ENCODE data around the gene IL25.

DNA sequence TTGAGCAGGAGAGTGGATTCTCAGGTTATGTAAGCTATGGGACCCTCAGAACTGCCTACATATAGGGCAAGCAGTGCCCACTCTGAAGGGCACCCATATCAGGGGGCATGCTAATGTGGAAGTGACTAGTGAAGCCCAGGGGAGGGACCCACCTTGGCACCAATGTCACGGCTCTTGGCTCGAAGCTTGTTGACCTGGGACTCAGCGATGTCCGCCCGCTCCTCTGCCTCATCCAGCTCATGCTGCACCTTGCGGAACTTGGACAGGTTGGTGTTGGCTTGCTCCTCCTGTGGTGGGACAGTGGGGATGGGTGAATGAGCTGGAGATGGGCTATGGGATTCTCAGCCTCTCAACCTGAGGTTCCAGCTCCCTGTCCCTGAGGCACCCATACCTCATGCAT, 9.7 kb downstream of the IL25 start:
- TF ChIP-seq, protein P1, sequence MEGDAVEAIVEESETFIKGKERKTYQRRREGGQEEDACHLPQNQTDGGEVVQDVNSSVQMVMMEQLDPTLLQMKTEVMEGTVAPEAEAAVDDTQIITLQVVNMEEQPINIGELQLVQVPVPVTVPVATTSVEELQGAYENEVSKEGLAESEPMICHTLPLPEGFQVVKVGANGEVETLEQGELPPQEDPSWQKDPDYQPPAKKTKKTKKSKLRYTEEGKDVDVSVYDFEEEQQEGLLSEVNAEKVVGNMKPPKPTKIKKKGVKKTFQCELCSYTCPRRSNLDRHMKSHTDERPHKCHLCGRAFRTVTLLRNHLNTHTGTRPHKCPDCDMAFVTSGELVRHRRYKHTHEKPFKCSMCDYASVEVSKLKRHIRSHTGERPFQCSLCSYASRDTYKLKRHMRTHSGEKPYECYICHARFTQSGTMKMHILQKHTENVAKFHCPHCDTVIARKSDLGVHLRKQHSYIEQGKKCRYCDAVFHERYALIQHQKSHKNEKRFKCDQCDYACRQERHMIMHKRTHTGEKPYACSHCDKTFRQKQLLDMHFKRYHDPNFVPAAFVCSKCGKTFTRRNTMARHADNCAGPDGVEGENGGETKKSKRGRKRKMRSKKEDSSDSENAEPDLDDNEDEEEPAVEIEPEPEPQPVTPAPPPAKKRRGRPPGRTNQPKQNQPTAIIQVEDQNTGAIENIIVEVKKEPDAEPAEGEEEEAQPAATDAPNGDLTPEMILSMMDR (IDR thresholded peaks at IDR 0.05): no peak
- no peak for TF ChIP-seq POLR2A (IDR thresholded peaks at IDR 0.05)

All from Peyer's patch (tissue), 4 donors.